Small intestine (tissue), 7 donors: Measurements from ENCODE around the gene CTRL. TPM values are rescaled to one million over a fixed set of nuclear protein-coding genes. Genes with fewer than 3 reads are reported as not detected.

Experiments used
- DNase-seq, 2 donors: peaks; one replicate each; pipeline versions ENCODE4 v3.0.0 to v3.0.0-alpha.2; 2013
- FAIRE-seq: peaks from 2 replicates; lab custom pipeline; 2012; peaks lifted over from hg19 to GRCh38; lab: Jason Lieb, UNC
- H3K27ac ChIP-seq, 3 donors: one replicate each; pipeline ENCODE4 v1.5.1; 2013; ENCODE audit warnings: low read length in 2 of 3, mild to moderate bottlenecking in 2 of 3, control low read depth in 1 of 3, inconsistent platforms in 1 of 3, low read depth in 1 of 3, moderate library complexity in 1 of 3
- H3K27me3 ChIP-seq, 3 donors: one replicate each; pipeline ENCODE4 v1.6.1; 2013; ENCODE audit warnings: low read length in 3 of 3, inconsistent platforms in 1 of 3; ENCODE audit not compliant: control insufficient read depth in 3 of 3, insufficient read depth in 3 of 3
- H3K36me3 ChIP-seq, 3 donors: one replicate each; pipeline ENCODE4 v1.6.1; 2013; ENCODE audit warnings: low read length in 3 of 3, inconsistent platforms in 1 of 3, low read depth in 1 of 3, mild to moderate bottlenecking in 1 of 3, moderate library complexity in 1 of 3; ENCODE audit not compliant: control insufficient read depth in 3 of 3, insufficient read depth in 2 of 3
- H3K4me1 ChIP-seq, 3 donors: one replicate each; pipeline ENCODE4 v1.6.1; 2013; ENCODE audit warnings: low read length in 2 of 3, inconsistent platforms in 1 of 3, low read depth in 1 of 3, mild to moderate bottlenecking in 1 of 3, moderate library complexity in 1 of 3; ENCODE audit not compliant: control insufficient read depth in 3 of 3, insufficient read depth in 2 of 3
- H3K4me3 ChIP-seq, 3 donors: one replicate each; pipeline ENCODE4 v1.5.1; 2013; ENCODE audit warnings: low read length in 3 of 3, control low read depth in 1 of 3, inconsistent platforms in 1 of 3, low read depth in 1 of 3, mild to moderate bottlenecking in 1 of 3, moderate library complexity in 1 of 3
- H3K9me3 ChIP-seq, 2 donors: one replicate each; pipeline ENCODE4 v1.6.1; 2013; ENCODE audit warnings: low read depth in 1 of 2, low read length in 1 of 2; ENCODE audit not compliant: control insufficient read depth in 2 of 2, insufficient read depth in 1 of 2
- WGBS, 3 donors: extraction: QIAGEN DNeasy Blood & Tissue Kit; methylation state at CpG; one replicate each; pipeline ENCODE4 v1.1.7; 2013; 5-methylcytosine and 5-hydroxymethylcytosine counted together
- polyA plus RNA-seq, 4 donors: library from polyadenylated mRNA; stranded (reverse) in 3 of 4; unstranded in 1 of 4; fragments of 200-250 nt in 3 of 4; fragments of 120-200 nt in 1 of 4; gene quantifications; one replicate each; pipeline versions ENCODE4 v1.2.1 to v1.2.3, GENCODE V29; 2013
- donor health status: healthy with polysubstance abuse.
- donor health status: control.
- donor health status: control.
- donor health status: Bipolar disorder and iron deficiency.
- donor health status: healthy.

The CTRL gene
- polyA plus RNA-seq, 4 donors, result 0.81 to 6.7 (median 3.4) TPM

DNA sequence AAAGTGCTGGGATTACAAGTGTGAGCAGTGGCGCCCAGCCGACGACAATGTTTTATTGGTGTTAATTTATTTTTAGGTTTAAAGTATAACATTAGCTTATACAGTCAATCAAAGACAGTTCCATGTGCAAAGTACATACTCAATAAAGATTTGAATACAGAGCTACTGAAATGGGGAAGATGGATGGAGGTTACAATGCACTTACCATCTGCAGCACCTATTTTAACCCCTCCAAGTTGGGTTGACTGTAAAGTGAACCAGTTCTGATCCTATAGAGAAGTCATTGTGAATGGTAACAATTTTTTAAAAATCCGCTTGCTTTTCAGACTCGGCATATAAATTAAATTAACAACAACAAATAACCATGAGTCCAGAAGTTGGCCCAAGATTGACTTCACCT lies 39.3 kb downstream of the CTRL start:
- DNase-seq (no peak), FAIRE-seq (no peak)
- Histone ChIP-seq H3K36me3 (peaks cover 0 to 6% (median 0%) of the 10 kb centered on the region in 3 donors), H3K9me3 (no peaks in the 10 kb centered on the region), H3K4me1 (peaks cover 2 to 9% (median 8%) of the 10 kb centered on the region in 3 donors), H3K27ac (peak overlapping the region in 1 of 3 donors; percentile 55), H3K4me3 (peak overlapping the region in 1 of 3 donors; percentile 36), H3K27me3 (no peaks in the 10 kb centered on the region)
- WGBS, 3 donors, result 44 to 59% (median 57%) methylated on average over 5 of the region's 5 CpGs

DNA sequence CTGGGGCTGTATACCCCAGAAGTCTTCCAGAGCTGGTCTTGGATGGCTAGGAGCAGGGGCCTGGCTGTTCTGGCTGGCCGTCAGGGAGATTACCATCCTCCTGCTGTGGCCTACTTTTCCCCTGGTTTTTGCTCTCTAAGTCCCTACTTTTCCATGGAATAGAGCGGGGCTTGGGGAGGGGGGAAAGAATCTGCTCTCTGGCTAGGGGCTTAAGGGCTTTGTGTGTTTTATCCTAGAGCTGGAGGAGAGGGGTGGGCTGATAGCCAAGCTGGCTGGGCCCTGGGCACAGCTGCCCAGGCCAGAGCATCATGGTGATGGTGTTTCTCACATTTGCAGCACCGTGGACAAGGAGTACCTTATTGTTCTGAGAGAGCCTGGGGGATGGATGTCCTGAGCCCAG lies 43.3 kb downstream of the CTRL start:
- peaks cover 0 to 42% (median 2%) of the 10 kb centered on the region in 3 donors for H3K36me3 ChIP-seq
- no peak for DNase-seq
- H3K4me3 ChIP-seq, result no peak overlapping the region
- WGBS, 3 donors, result 87 to 91% (median 88%) methylated on average over 3 of the region's 3 CpGs
- no peak for FAIRE-seq
- no peaks in the 10 kb centered on the region for H3K9me3 ChIP-seq
- H3K27ac ChIP-seq, result no peak overlapping the region
- H3K4me1 ChIP-seq, result peaks cover 0 to 8% (median 0%) of the 10 kb centered on the region in 3 donors
- no peaks in the 10 kb centered on the region for H3K27me3 ChIP-seq

DNA sequence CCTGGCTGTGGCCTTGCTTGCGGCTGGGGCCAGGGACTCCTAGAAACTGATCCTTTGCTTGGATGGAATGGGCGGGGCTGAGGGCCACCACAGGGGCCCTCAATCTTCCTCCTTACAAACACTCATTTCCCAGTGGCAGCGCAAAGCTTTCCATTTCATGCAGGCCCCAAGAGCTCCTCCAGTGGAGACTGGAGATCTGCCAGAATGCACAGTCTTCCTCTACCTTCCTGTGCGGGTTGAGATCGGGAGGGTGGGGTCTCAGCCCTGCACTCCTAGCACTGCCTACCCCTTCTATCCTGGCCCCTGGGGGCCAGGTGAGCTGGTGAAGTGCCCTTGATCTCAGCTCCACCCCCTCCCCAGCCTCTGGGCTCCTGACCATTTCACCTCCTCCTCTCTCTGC lies 45.3 kb downstream of the CTRL start:
- 90 to 96% (median 94%) methylated on average over 5 of the region's 5 CpGs for WGBS, 3 donors
- H3K36me3 ChIP-seq, result peaks cover 8 to 62% (median 15%) of the 10 kb centered on the region in 3 donors

DNA sequence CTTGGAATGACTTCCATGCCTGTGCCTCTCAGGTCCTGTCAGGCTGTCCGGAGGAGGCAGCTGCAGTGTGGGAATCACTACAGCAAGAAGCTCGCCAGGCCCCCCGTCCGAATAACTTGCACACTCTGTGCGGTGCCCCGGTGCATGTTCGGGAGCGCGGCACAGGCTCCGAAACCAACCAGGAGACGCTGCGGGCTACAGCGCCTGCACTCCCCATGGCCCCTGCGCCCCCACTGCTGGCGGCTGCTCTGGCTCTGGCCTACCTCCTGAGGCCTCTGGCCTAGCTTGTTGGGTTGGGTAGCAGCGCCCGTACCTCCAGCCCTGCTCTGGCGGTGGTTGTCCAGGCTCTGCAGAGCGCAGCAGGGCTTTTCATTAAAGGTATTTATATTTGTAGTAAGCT lies 45.7 kb downstream of the CTRL start:
- DNase-seq (no peak), FAIRE-seq (no peak)
- peaks cover 0 to 24% (median 0%) of the 10 kb centered on the region in 3 donors for H3K4me1 ChIP-seq
- no peak overlapping the region for H3K4me3 ChIP-seq
- H3K27me3 ChIP-seq, result no peaks in the 10 kb centered on the region
- WGBS, 3 donors, result 94 to 97% (median 94%) methylated on average over 19 of the region's 19 CpGs
- no peaks in the 10 kb centered on the region for H3K9me3 ChIP-seq
- peaks cover 8 to 66% (median 18%) of the 10 kb centered on the region in 3 donors for H3K36me3 ChIP-seq
- no peak overlapping the region for H3K27ac ChIP-seq

More for the DNA sequence above, 45.3 kb downstream of the CTRL start:
- FAIRE-seq (no peak), DNase-seq (no peak)
- Histone ChIP-seq H3K4me1 (peaks cover 0 to 24% (median 0%) of the 10 kb centered on the region in 3 donors), H3K27me3 (no peaks in the 10 kb centered on the region), H3K9me3 (no peaks in the 10 kb centered on the region), H3K4me3 (no peak overlapping the region), H3K27ac (no peak overlapping the region)

DNA sequence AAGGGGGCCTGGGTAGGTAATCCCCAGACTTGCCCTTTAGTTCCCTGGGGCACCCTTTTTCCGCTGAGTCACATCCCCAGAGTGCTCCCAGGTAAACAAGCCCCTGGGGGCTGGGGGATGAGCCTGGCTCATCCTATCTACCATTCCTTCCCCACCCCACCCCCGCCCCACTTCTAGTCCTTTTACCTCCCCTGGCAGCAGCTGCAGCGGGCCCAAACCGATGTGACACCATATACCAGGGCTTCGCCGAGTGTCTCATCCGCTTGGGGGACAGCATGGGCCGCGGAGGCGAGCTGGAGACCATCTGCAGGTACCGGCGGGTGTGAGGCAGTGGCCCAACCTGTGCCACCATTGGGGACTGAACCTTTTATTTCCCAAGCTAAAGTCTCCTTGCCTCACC lies 46.1 kb downstream of the CTRL start:
- no peak overlapping the region for H3K27ac ChIP-seq
- 94 to 98% (median 96%) methylated on average over 10 to 12 of the region's 12 CpGs for WGBS, 3 donors
- FAIRE-seq, result no peak
- peaks cover 8 to 70% (median 21%) of the 10 kb centered on the region in 3 donors for H3K36me3 ChIP-seq
- no peak for DNase-seq
- H3K4me3 ChIP-seq, result no peak overlapping the region
- no peaks in the 10 kb centered on the region for H3K9me3 ChIP-seq
- H3K4me1 ChIP-seq, result peaks cover 0 to 24% (median 0%) of the 10 kb centered on the region in 3 donors
- H3K27me3 ChIP-seq, result no peaks in the 10 kb centered on the region

DNA sequence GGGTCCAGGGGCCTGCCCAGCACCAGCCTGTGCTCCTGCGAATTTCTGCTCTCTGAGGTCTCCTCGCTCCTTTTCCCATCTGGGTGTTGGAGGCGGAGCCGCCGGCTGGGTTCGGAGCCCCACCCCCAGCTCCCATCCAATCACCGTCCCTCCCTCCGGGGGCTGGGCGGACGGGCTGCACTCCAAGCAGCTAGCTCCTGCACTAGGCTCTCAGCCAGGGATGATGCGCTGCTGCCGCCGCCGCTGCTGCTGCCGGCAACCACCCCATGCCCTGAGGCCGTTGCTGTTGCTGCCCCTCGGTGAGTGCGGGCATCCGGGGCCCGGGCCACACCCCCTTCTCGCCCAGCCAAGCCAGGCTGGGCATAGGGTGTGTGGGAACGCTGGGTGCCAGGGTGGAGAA lies 47.0 kb downstream of the CTRL start, which contains the start of gene NRN1L:
TSS of gene NRN1L (plus strand) at position 202 of the 400 bp plus-strand sequence. CDS start at position 221, 19 bp downstream.
- Histone ChIP-seq H3K9me3 (no peaks in the 10 kb centered on the region), H3K36me3 (peaks cover 9 to 79% (median 28%) of the 10 kb centered on the region in 3 donors), H3K27ac (peak within 1 kb of the TSS in 2 of 3 donors; percentile 36 to 82), H3K27me3 (no peaks in the 10 kb centered on the region), H3K4me3 (no peak within 1 kb of the TSS), H3K4me1 (peaks cover 0 to 24% (median 0%) of the 10 kb centered on the region in 3 donors)
- DNase-seq (peak; percentile 31 to 57), FAIRE-seq (no peak)
- WGBS, 3 donors, result 53 to 73% (median 61%) methylated on average over 22 of the region's 22 CpGs

DNA sequence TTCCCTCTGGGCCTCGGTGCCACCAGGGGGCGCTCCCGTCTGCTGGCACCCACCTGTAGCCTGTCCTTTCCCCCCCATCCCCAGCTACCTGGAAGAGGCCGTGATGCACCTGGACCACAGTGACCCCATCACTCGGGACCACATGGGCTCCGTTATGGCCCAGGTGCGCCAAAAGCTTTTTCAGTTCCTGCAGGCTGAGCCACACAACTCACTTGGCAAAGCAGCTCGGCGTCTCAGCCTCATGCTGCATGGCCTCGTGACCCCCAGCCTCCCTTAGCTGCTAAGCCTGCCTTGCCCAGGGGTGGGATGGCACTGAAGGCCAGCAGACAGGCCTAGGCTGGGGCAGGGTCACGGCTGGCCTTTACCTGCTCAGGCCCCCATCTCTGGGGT lies 47.8 kb downstream of the CTRL start:
- Histone ChIP-seq H3K9me3 (no peaks in the 10 kb centered on the region), H3K27ac (peak overlapping the region in 2 of 3 donors; percentile 36 to 82), H3K36me3 (peaks cover 17 to 87% (median 35%) of the 10 kb centered on the region in 3 donors), H3K27me3 (no peaks in the 10 kb centered on the region), H3K4me1 (peaks cover 0 to 24% (median 0%) of the 10 kb centered on the region in 3 donors), H3K4me3 (no peak overlapping the region)
- peak; percentile 54 to 73 for DNase-seq
- no peak for FAIRE-seq
- 53 to 60% (median 54%) methylated on average over 11 of the region's 11 CpGs for WGBS, 3 donors

DNA sequence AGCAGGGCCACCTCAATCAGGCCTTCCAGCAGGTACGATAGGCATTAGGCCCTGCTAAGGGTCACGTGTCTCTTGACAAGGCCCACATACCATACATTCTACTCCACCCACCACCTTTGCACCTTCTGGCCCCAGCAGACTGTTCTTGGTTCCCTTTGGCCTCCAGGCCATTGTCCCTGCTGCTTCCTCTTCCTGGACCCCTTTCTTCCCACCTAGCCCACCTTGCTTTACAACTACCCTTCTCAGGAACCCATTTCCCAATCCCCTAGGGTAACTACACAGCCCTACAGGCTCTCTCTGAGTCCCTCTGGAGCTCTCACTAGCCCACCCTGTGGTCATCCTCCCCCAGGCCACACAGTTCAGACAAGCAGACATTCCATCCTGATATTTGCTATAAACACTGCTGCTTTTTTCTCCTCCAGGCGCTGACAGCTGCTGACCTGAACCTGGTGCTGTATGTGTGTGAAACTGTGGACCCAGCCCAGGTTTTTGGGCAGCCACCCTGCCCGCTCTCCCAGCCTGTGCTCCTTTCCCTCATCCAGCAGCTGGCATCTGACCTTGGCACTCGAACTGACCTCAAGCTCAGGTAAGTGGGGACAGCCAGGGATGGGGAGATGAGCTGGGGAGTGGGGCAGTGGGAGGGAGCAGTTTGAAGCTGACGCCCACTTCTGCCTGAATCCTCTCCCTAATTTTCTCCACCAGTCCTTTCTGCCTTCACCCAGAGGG lies 48.4 kb downstream of the CTRL start:
- Histone ChIP-seq H3K36me3 (peaks cover 17 to 90% (median 40%) of the 10 kb centered on the region in 3 donors), H3K27me3 (no peaks in the 10 kb centered on the region), H3K4me1 (peaks cover 0 to 24% (median 0%) of the 10 kb centered on the region in 3 donors), H3K9me3 (no peaks in the 10 kb centered on the region), H3K27ac (peak overlapping the region; percentile 36 to 82 (median 62)), H3K4me3 (no peak overlapping the region)
- peak; percentile 85 to 87 for DNase-seq
- no peak for FAIRE-seq
- 44 to 62% (median 56%) methylated on average over 5 to 6 of the region's 6 CpGs for WGBS, 3 donors
